Measurements from ENCODE around the gene CARMIL3.

Gene CARMIL3

GRCh38 chr14:24083462-24083861 lies 31.7 kb downstream of the CARMIL3 start:
- WGBS (ENCODE audit: insufficient coverage) = 100% methylated on average over 3 of the region's 3 CpGs
- no peak for DNase-seq
- Histone ChIP-seq H3K36me3 (ENCODE audit: control insufficient read depth in 4 of 4, insufficient read depth in 4 of 4, low read length in 3 of 4) (no peaks in the 10 kb centered on the region), H3K9me3 (ENCODE audit: control extremely low read depth in 1 of 5, control insufficient read depth in 4 of 5, insufficient read depth in 2 of 5, low read depth in 1 of 5, low read length in 4 of 5) (no peaks in the 10 kb centered on the region), H3K4me3 (ENCODE audit: control insufficient read depth in 1 of 7, extremely low read depth in 1 of 7, insufficient read depth in 4 of 7, low read depth in 2 of 7, low read length in 6 of 7) (no peak overlapping the region), H3K27ac (ENCODE audit: insufficient read depth in 1 of 2, low read depth in 1 of 2, low read length in 2 of 2, poor library complexity in 1 of 2, severe bottlenecking in 2 of 2) (no peak overlapping the region), H3K27me3 (replicated peaks in 2 of 5; ENCODE audit: control insufficient read depth in 4 of 5, insufficient read depth in 5 of 5, low read length in 4 of 5) (peaks cover 0 to 12% (median 7%) of the 10 kb centered on the region in 5 experiments), H3K4me1 (ENCODE audit: control extremely low read depth in 1 of 4, control insufficient read depth in 4 of 4, insufficient read depth in 4 of 4, low read length in 3 of 4) (peaks cover 7 to 27% (median 26%) of the 10 kb centered on the region in 4 experiments)
- ChIA-PET CTCF (interaction anchor here (1.6 to 5.8 kb wide), 5 partner anchors 9 to 50 kb away, joined by 3 to 64 read pairs (median 11); partner anchors contain the start of gene PCK2), POLR2A (no interaction called here)

GRCh38 chr14:24084440-24084839 lies 32.6 kb downstream of the CARMIL3 start:
- 89% methylated on average over 2 of the region's 2 CpGs for WGBS (ENCODE audit: insufficient coverage)

GRCh38 chr14:24085215-24085614 lies 33.4 kb downstream of the CARMIL3 start:
- no peak overlapping the region for H3K27ac ChIP-seq (ENCODE audit: insufficient read depth in 1 of 2, low read depth in 1 of 2, low read length in 2 of 2, poor library complexity in 1 of 2, severe bottlenecking in 2 of 2)
- WGBS (ENCODE audit: insufficient coverage) = 100% methylated on average over 1 of the region's 3 CpGs
- ChIA-PET CTCF (interaction anchor here (1.2 to 1.8 kb wide), 8 partner anchors 8 to 31 kb away, joined by 3 to 10 read pairs (median 4); partner anchors contain the start of gene PCK2), POLR2A (no interaction called here)
- H3K4me3 ChIP-seq (ENCODE audit: control insufficient read depth in 1 of 7, extremely low read depth in 1 of 7, insufficient read depth in 4 of 7, low read depth in 2 of 7, low read length in 6 of 7) = no peak overlapping the region
- no peak for DNase-seq
- peaks cover 7 to 17% (median 17%) of the 10 kb centered on the region in 4 experiments for H3K4me1 ChIP-seq (ENCODE audit: control extremely low read depth in 1 of 4, control insufficient read depth in 4 of 4, insufficient read depth in 4 of 4, low read length in 3 of 4)
- H3K9me3 ChIP-seq (ENCODE audit: control extremely low read depth in 1 of 5, control insufficient read depth in 4 of 5, insufficient read depth in 2 of 5, low read depth in 1 of 5, low read length in 4 of 5) = no peaks in the 10 kb centered on the region
- H3K36me3 ChIP-seq (ENCODE audit: control insufficient read depth in 4 of 4, insufficient read depth in 4 of 4, low read length in 3 of 4) = no peaks in the 10 kb centered on the region
- H3K27me3 ChIP-seq (replicated peaks in 2 of 5; ENCODE audit: control insufficient read depth in 4 of 5, insufficient read depth in 5 of 5, low read length in 4 of 5) = peaks cover 0 to 12% (median 7%) of the 10 kb centered on the region in 5 experiments

More at GRCh38 chr14:24084440-24084839, 32.6 kb downstream of the CARMIL3 start:
- no peak for DNase-seq
- ChIA-PET CTCF (interaction anchor here (1.2 to 1.8 kb wide), 8 partner anchors 9 to 30 kb away, joined by 3 to 10 read pairs (median 4); partner anchors contain the start of gene PCK2), POLR2A (no interaction called here)
- Histone ChIP-seq H3K27ac (ENCODE audit: insufficient read depth in 1 of 2, low read depth in 1 of 2, low read length in 2 of 2, poor library complexity in 1 of 2, severe bottlenecking in 2 of 2) (no peak overlapping the region), H3K4me1 (ENCODE audit: control extremely low read depth in 1 of 4, control insufficient read depth in 4 of 4, insufficient read depth in 4 of 4, low read length in 3 of 4) (peaks cover 7 to 25% (median 24%) of the 10 kb centered on the region in 4 experiments), H3K36me3 (ENCODE audit: control insufficient read depth in 4 of 4, insufficient read depth in 4 of 4, low read length in 3 of 4) (no peaks in the 10 kb centered on the region), H3K27me3 (replicated peaks in 2 of 5; ENCODE audit: control insufficient read depth in 4 of 5, insufficient read depth in 5 of 5, low read length in 4 of 5) (peaks cover 0 to 12% (median 7%) of the 10 kb centered on the region in 5 experiments), H3K9me3 (ENCODE audit: control extremely low read depth in 1 of 5, control insufficient read depth in 4 of 5, insufficient read depth in 2 of 5, low read depth in 1 of 5, low read length in 4 of 5) (no peaks in the 10 kb centered on the region), H3K4me3 (ENCODE audit: control insufficient read depth in 1 of 7, extremely low read depth in 1 of 7, insufficient read depth in 4 of 7, low read depth in 2 of 7, low read length in 6 of 7) (no peak overlapping the region)

DNA sequence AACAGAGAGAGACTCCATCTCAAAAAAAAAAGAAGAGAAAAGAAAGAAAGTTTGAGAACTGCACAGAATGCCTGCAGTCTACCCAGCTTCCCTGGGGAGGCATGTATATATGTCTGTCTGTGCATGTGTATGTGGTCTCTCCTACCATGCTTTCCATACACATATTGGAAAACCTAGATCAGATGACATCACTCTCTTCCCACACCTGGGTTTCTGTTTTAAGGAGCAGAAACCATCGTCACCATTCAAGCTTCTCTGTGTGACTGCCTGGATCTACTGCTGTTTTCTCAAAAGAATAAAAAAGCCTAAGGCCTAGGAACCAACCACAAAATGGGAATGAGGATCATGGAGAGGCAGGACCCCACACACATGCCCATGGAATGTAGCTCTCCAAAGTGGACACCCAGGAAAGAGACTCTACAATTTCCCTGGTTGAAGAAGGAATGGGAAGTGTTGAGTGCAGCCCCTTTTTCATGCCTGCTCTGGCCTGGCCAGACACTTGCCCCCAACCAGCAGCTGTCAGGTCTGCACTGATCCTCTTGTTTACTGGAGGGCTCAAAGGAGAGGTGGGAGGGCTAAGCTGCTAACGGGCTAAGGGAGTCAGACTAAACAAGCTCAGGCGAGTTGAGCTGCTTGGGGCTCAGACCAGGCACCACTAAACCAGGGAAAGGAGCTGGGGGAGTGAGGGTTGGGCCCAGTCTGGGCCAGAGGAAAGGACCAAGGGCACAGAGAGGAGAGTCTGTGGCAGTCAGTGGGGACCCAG lies 34.6 kb downstream of the CARMIL3 start:
- ChIA-PET CTCF (interaction anchor here (1.0 to 1.8 kb wide), 5 partner anchors 17 to 43 kb away, joined by 3 to 7 read pairs (median 3); no protein-coding TSS in a partner anchor), POLR2A (interaction anchor here (0.7 kb wide), 1 partner anchor 12 kb away, joined by 5 read pairs; no protein-coding TSS in a partner anchor)
- Histone ChIP-seq H3K27ac (ENCODE audit: insufficient read depth in 1 of 2, low read depth in 1 of 2, low read length in 2 of 2, poor library complexity in 1 of 2, severe bottlenecking in 2 of 2) (no peak overlapping the region), H3K9me3 (ENCODE audit: control extremely low read depth in 1 of 5, control insufficient read depth in 4 of 5, insufficient read depth in 2 of 5, low read depth in 1 of 5, low read length in 4 of 5) (no peaks in the 10 kb centered on the region), H3K4me1 (ENCODE audit: control extremely low read depth in 1 of 4, control insufficient read depth in 4 of 4, insufficient read depth in 4 of 4, low read length in 3 of 4) (peaks cover 0 to 9% (median 7%) of the 10 kb centered on the region in 4 experiments), H3K27me3 (replicated peaks in 2 of 5; ENCODE audit: control insufficient read depth in 4 of 5, insufficient read depth in 5 of 5, low read length in 4 of 5) (peaks cover 0 to 12% (median 7%) of the 10 kb centered on the region in 5 experiments), H3K4me3 (ENCODE audit: control insufficient read depth in 1 of 7, extremely low read depth in 1 of 7, insufficient read depth in 4 of 7, low read depth in 2 of 7, low read length in 6 of 7) (no peak overlapping the region), H3K36me3 (ENCODE audit: control insufficient read depth in 4 of 4, insufficient read depth in 4 of 4, low read length in 3 of 4) (no peaks in the 10 kb centered on the region)
- 89% methylated on average over 3 of the region's 3 CpGs for WGBS (ENCODE audit: insufficient coverage)
- DNase-seq = no peak

DNA sequence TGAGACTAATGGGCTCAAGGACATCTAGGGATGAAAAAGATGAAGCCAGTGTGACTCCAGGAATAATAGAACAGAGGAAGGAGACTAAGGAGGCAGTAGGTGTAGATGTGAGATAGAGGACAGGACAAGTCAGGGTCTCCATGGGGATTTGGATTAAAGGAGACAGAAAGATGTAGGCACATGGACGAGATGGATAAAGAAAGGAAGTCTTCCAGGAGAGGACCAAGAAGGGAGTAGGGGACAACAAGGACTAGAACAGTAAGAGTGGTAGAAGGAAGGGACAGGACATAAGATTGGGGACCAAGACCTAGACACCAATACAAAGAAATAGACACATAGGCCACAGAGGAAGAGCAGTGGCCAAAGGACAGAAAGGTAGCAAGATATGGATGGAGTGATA lies 35.2 kb downstream of the CARMIL3 start:
- ChIA-PET CTCF (interaction anchor here (1.0 to 1.6 kb wide), 3 partner anchors 26 to 44 kb away, joined by 3 to 7 read pairs (median 3); no protein-coding TSS in a partner anchor), POLR2A (no interaction called here)
- Histone ChIP-seq H3K4me1 (ENCODE audit: control extremely low read depth in 1 of 4, control insufficient read depth in 4 of 4, insufficient read depth in 4 of 4, low read length in 3 of 4) (peaks cover 0 to 4% (median 2%) of the 10 kb centered on the region in 4 experiments), H3K4me3 (ENCODE audit: control insufficient read depth in 1 of 7, extremely low read depth in 1 of 7, insufficient read depth in 4 of 7, low read depth in 2 of 7, low read length in 6 of 7) (no peak overlapping the region), H3K27me3 (replicated peaks in 2 of 5; ENCODE audit: control insufficient read depth in 4 of 5, insufficient read depth in 5 of 5, low read length in 4 of 5) (peaks cover 0 to 9% (median 3%) of the 10 kb centered on the region in 5 experiments), H3K36me3 (ENCODE audit: control insufficient read depth in 4 of 4, insufficient read depth in 4 of 4, low read length in 3 of 4) (no peaks in the 10 kb centered on the region), H3K27ac (ENCODE audit: insufficient read depth in 1 of 2, low read depth in 1 of 2, low read length in 2 of 2, poor library complexity in 1 of 2, severe bottlenecking in 2 of 2) (no peak overlapping the region), H3K9me3 (ENCODE audit: control extremely low read depth in 1 of 5, control insufficient read depth in 4 of 5, insufficient read depth in 2 of 5, low read depth in 1 of 5, low read length in 4 of 5) (no peaks in the 10 kb centered on the region)
- WGBS (ENCODE audit: insufficient coverage) = no CpG with 5 or more reads among the region's 1 CpG
- DNase-seq = no peak

DNA sequence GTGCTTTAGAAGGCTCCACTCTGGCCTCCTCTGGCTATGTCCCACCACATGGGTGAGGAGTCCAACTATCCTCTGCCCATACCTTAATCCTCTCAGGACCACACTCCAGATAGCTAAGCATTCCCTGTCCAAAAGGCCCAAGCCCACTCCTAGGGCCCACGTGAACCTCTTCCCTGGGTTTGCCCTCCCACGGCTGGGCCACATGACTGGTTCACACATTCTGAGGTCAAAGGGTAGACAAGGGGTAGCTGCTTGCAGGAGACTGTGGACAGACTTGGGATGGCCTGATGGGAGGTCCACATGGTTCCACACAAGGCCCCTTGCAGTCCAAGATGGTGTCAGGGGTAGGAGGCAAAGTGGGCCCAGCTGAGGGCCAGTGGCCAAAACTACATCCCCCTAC lies 36.3 kb downstream of the CARMIL3 start:
- POLR2A ChIA-PET = no interaction called here

More for the DNA sequence above, 36.3 kb downstream of the CARMIL3 start:
- no peaks in the 10 kb centered on the region for H3K27me3 ChIP-seq (replicated peaks in 2 of 5; ENCODE audit: control insufficient read depth in 4 of 5, insufficient read depth in 5 of 5, low read length in 4 of 5)
- no peak for DNase-seq
- CTCF ChIA-PET = interaction anchor here (0.5 to 8.7 kb wide), 8 partner anchors 8 to 53 kb away, joined by 3 to 178 read pairs (median 4); partner anchors contain the start of gene CARMIL3
- peaks cover 0 to 14% (median 7%) of the 10 kb centered on the region in 4 experiments for H3K4me1 ChIP-seq (ENCODE audit: control extremely low read depth in 1 of 4, control insufficient read depth in 4 of 4, insufficient read depth in 4 of 4, low read length in 3 of 4)
- H3K27ac ChIP-seq (ENCODE audit: insufficient read depth in 1 of 2, low read depth in 1 of 2, low read length in 2 of 2, poor library complexity in 1 of 2, severe bottlenecking in 2 of 2) = no peak overlapping the region
- 80% methylated on average over 2 of the region's 2 CpGs for WGBS (ENCODE audit: insufficient coverage)
- no peaks in the 10 kb centered on the region for H3K36me3 ChIP-seq (ENCODE audit: control insufficient read depth in 4 of 4, insufficient read depth in 4 of 4, low read length in 3 of 4)
- no peak overlapping the region for H3K4me3 ChIP-seq (ENCODE audit: control insufficient read depth in 1 of 7, extremely low read depth in 1 of 7, insufficient read depth in 4 of 7, low read depth in 2 of 7, low read length in 6 of 7)
- H3K9me3 ChIP-seq (ENCODE audit: control extremely low read depth in 1 of 5, control insufficient read depth in 4 of 5, insufficient read depth in 2 of 5, low read depth in 1 of 5, low read length in 4 of 5) = no peaks in the 10 kb centered on the region
